Measurements from ENCODE around the gene SP3. TPM values are rescaled to one million over a fixed set of nuclear protein-coding genes. Genes with fewer than 3 reads are reported as not detected.

The SP3 gene
- total RNA-seq, 1 donor from 2014 or later = 79.9 TPM

GRCh38 chr2:173874894-173875237, 90.3 kb downstream of the SP3 start:
- Mint-ChIP-seq H3K9me3 (ENCODE audit: unreplicated experiment) (no peaks in the 10 kb centered on the region), H3K4me3 (ENCODE audit: unreplicated experiment) (no peak overlapping the region), H3K36me3 (ENCODE audit: unreplicated experiment) (no peaks in the 10 kb centered on the region), H3K27me3 (ENCODE audit: unreplicated experiment) (peaks cover 2% of the 10 kb centered on the region), H3K27ac (ENCODE audit: unreplicated experiment) (no peak overlapping the region), H3K4me1 (ENCODE audit: low read depth, unreplicated experiment) (no peaks in the 10 kb centered on the region)
- DNase-seq = no peak
- TF ChIP-seq CTCF (IDR thresholded peaks at IDR 0.05; ENCODE audit: partially characterized antibody, unreplicated experiment) = no peak

- TF ChIP-seq CTCF (IDR thresholded peaks at IDR 0.05; ENCODE audit: partially characterized antibody, unreplicated experiment) = no peak
- Mint-ChIP-seq H3K27ac (ENCODE audit: unreplicated experiment) (no peak overlapping the region), H3K4me1 (ENCODE audit: low read depth, unreplicated experiment) (no peaks in the 10 kb centered on the region), H3K27me3 (ENCODE audit: unreplicated experiment) (peaks cover 2% of the 10 kb centered on the region), H3K9me3 (ENCODE audit: unreplicated experiment) (no peaks in the 10 kb centered on the region), H3K4me3 (ENCODE audit: unreplicated experiment) (no peak overlapping the region), H3K36me3 (ENCODE audit: unreplicated experiment) (no peaks in the 10 kb centered on the region)
- DNase-seq = no peak
Measured at GRCh38 chr2:173874003-173874893, 90.9 kb downstream of the SP3 start.

- Mint-ChIP-seq H3K4me1 (ENCODE audit: low read depth, unreplicated experiment) (peaks cover 2% of the 10 kb centered on the region), H3K36me3 (ENCODE audit: unreplicated experiment) (no peaks in the 10 kb centered on the region), H3K4me3 (ENCODE audit: unreplicated experiment) (no peak overlapping the region), H3K27ac (ENCODE audit: unreplicated experiment) (no peak overlapping the region), H3K9me3 (ENCODE audit: unreplicated experiment) (no peaks in the 10 kb centered on the region), H3K27me3 (ENCODE audit: unreplicated experiment) (no peaks in the 10 kb centered on the region)
- no peak for TF ChIP-seq CTCF (IDR thresholded peaks at IDR 0.05; ENCODE audit: partially characterized antibody, unreplicated experiment)
- no peak for DNase-seq
Measured at GRCh38 chr2:173872714-173873113, 92.5 kb downstream of the SP3 start.

- Mint-ChIP-seq H3K4me3 (ENCODE audit: unreplicated experiment) (no peak overlapping the region), H3K4me1 (ENCODE audit: low read depth, unreplicated experiment) (peaks cover 12% of the 10 kb centered on the region), H3K27me3 (ENCODE audit: unreplicated experiment) (no peaks in the 10 kb centered on the region), H3K27ac (ENCODE audit: unreplicated experiment) (no peak overlapping the region), H3K36me3 (ENCODE audit: unreplicated experiment) (no peaks in the 10 kb centered on the region), H3K9me3 (ENCODE audit: unreplicated experiment) (peaks cover 3% of the 10 kb centered on the region)
- no peak for TF ChIP-seq CTCF (IDR thresholded peaks at IDR 0.05; ENCODE audit: partially characterized antibody, unreplicated experiment)
- DNase-seq = no peak
Measured at GRCh38 chr2:173869244-173870229, 95.6 kb downstream of the SP3 start.
